HCT116 (cell line): ENCODE data around the gene KCNJ4. TPM values are rescaled to one million over a fixed set of nuclear protein-coding genes. Genes with fewer than 3 reads are reported as not detected.

Experiments
- ATAC-seq: fragments of 200-7000 bp; cut with Tn5 transposase; 2 replicates; pipeline ENCODE4 v1.9.1; 2020; ENCODE audit warnings: mild to moderate bottlenecking, moderate library complexity
- BruUV-seq: library from RNA; stranded (reverse); fragments of 400-500 nt; replicated peaks from 2 replicates; lab custom pipeline; 2021; lab: Mats Ljungman, UMichigan
- CTCF ChIA-PET: fragments of 300-600 bp; sonication (Branson Sonifier 250); formaldehyde crosslinking; loops from one replicate; lab custom pipeline; 2021; ENCODE audit warnings: antibody characterized with exemption; lab: Charles Lee
- POLR2A ChIA-PET: fragments of 300-600, 350-600 bp; sonication (Branson Sonifier 250); formaldehyde crosslinking; loops from one replicate; lab custom pipeline; 2021; ENCODE audit warnings: antibody characterized with exemption; lab: Charles Lee
- RAD21 ChIA-PET, 2 experiments: fragments of 300-600 bp; sonication (Branson Sonifier 250); formaldehyde crosslinking; loops; one replicate each; lab custom pipeline; 2023; ENCODE audit warnings: low total read pairs in 2 of 2; ENCODE audit not compliant: uncharacterized antibody in 2 of 2, unreplicated experiment in 2 of 2, low non-redundant PET in 1 of 2; lab: Charles Lee
- DNase-seq: peaks from one replicate; pipeline ENCODE4 v3.0.0-alpha.2; 2010; ENCODE audit warnings: low read depth, low spot score
- H2AFZ ChIP-seq: fragments of 200-600 bp; shearing (Covaris generic), sonication (generic); 2 replicates; pipeline ENCODE4 v1.6.1; 2017; ENCODE audit warnings: low read depth, mixed run types, mixed read lengths, antibody characterized with exemption, low read length; ENCODE audit not compliant: poor library complexity, severe bottlenecking
- H3K27ac ChIP-seq: 2 replicates; pipeline ENCODE4 v1.5.1; 2012; ENCODE audit warnings: low read depth, low read length
- H3K27me3 ChIP-seq: fragments of 200-600 bp; sonication (generic); 2 replicates; pipeline ENCODE4 v1.6.1; 2016; ENCODE audit warnings: mixed run types, low read length, mixed read lengths; ENCODE audit not compliant: insufficient read depth
- H3K36me3 ChIP-seq, 2 experiments: fragments of 200-500 bp in 1 of 2; fragments of 200-600 bp in 1 of 2; sonication (Bioruptor generic) in 1 of 2; sonication (generic) in 1 of 2; 2 replicates each; pipeline versions ENCODE4 v1.5.1 to v1.6.1; 2014 to 2016; ENCODE audit warnings: low read length in 2 of 2, inconsistent platforms in 1 of 2, mixed read lengths in 1 of 2, mixed run types in 1 of 2; ENCODE audit not compliant: insufficient read depth in 2 of 2, control insufficient read depth in 1 of 2
- H3K4me1 ChIP-seq, 2 experiments: fragments of 200-600 bp in 1 of 2; sonication (generic) in 1 of 2; 2 replicates each; pipeline versions ENCODE4 v1.5.1 to v1.6.1; 2012 to 2017; ENCODE audit warnings: low read length in 2 of 2, inconsistent platforms in 1 of 2, mild to moderate bottlenecking in 1 of 2, mixed read lengths in 1 of 2, mixed run types in 1 of 2, moderate library complexity in 1 of 2; ENCODE audit not compliant: insufficient read depth in 2 of 2, control insufficient read depth in 1 of 2
- H3K4me2 ChIP-seq: fragments of 200-600 bp; sonication (generic); 2 replicates; pipeline ENCODE4 v1.6.1; 2017; ENCODE audit warnings: mixed run types, low read length, mixed read lengths
- H3K4me3 ChIP-seq, 2 experiments: fragments of 200-600 bp in 1 of 2; sonication (generic) in 1 of 2; replicated peaks in 1 of 2; 2 replicates each; pipeline ENCODE4 v1.5.1; 2011 to 2016; ENCODE audit warnings: low read length in 2 of 2, control low read depth in 1 of 2, low read depth in 1 of 2, mild to moderate bottlenecking in 1 of 2, mixed read lengths in 1 of 2, mixed run types in 1 of 2
- H3K79me2 ChIP-seq: fragments of 200-600 bp; sonication (generic); 2 replicates; pipeline ENCODE4 v1.6.1; 2017; ENCODE audit warnings: mild to moderate bottlenecking, mixed run types, low read length, moderate library complexity, mixed read lengths; ENCODE audit not compliant: insufficient read depth
- H3K9ac ChIP-seq: fragments of 200-600 bp; sonication (generic); 2 replicates; pipeline ENCODE4 v1.6.1; 2016; ENCODE audit warnings: low read length, mixed read lengths
- H3K9me2 ChIP-seq: fragments of 200-600 bp; sonication (generic), shearing (Covaris generic); 2 replicates; pipeline ENCODE4 v1.6.1; 2017; ENCODE audit warnings: mixed run types, mild to moderate bottlenecking, moderate library complexity; ENCODE audit not compliant: insufficient read depth
- H3K9me3 ChIP-seq, 2 experiments: fragments of 200-500 bp in 1 of 2; fragments of 200-600 bp in 1 of 2; sonication (Bioruptor generic) in 1 of 2; sonication (generic) in 1 of 2; 2 replicates each; pipeline ENCODE4 v1.6.1; 2014 to 2017; ENCODE audit warnings: low read length in 2 of 2, mixed read lengths in 2 of 2, inconsistent platforms in 1 of 2, low read depth in 1 of 2, mild to moderate bottlenecking in 1 of 2, mixed run types in 1 of 2, moderate library complexity in 1 of 2; ENCODE audit not compliant: control insufficient read depth in 1 of 2, insufficient read depth in 1 of 2
- H4K20me1 ChIP-seq: fragments of 200-600 bp; sonication (generic), shearing (Covaris generic); 2 replicates; pipeline ENCODE4 v1.6.1; 2017; ENCODE audit warnings: mixed run types, mild to moderate bottlenecking, moderate library complexity; ENCODE audit not compliant: insufficient read depth
- ELF1 ChIP-seq: IDR thresholded peaks from 2 replicates; pipeline ENCODE4 v1.6.1; 2012; ENCODE audit warnings: low read depth, borderline replicate concordance
- JUND ChIP-seq: IDR thresholded peaks from 2 replicates; pipeline ENCODE4 v1.6.1; 2012
- POLR2AphosphoS5 ChIP-seq: IDR thresholded peaks from 2 replicates; pipeline ENCODE4 v1.6.1; 2011; ENCODE audit warnings: mild to moderate bottlenecking, low read depth, low read length, moderate library complexity
- intact Hi-C: fragments of 100-400 bp; cut with micrococcal nuclease; formaldehyde crosslinking; loops from 2 replicates; pipeline ENCODE4 v1.10.0; 2022
- total RNA-seq: library from RNA; stranded (reverse); gene quantifications from one replicate; pipeline ENCODE4 v1.2.1, GENCODE V29; 2021; ENCODE audit not compliant: unreplicated experiment
- TF ChIP-seq, protein P1 (sequence below): IDR thresholded peaks from 2 replicates; pipeline ENCODE4 v1.6.1; 2012; ENCODE audit warnings: low read depth

Gene KCNJ4
- total RNA-seq, 1 experiment from 2014 or later, result not detected

DNA sequence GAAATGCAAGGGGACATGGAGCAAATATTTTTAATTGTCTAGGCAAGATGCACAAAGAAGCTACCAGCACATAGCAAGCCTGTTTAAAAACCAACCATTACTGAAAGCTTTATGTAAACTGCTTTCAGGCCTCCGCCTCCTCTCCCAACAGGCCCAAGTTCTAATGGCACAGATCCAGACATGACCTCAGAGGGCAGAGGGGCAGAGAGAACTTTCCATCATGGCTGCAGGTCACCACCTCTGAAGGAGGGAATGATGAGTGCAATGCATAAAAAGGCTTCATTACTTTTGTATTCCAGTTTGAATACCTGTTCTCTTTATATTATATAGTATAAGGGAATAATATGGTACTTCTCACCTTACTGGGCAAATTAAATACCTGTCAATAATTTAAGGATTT lies 35.9 kb upstream of the KCNJ4 start:
- H3K27ac ChIP-seq, result peak overlapping the region; percentile 38; the same call in 1 of the 2 replicates
- H3K4me3 ChIP-seq, result no peak overlapping the region
- BruUV-seq, result no TSS peak
- intact Hi-C loops, result no loop called here
- no peak overlapping the region for H3K9ac ChIP-seq
- no peak for DNase-seq
- no peaks in the 10 kb centered on the region for H3K9me2 ChIP-seq
- ChIA-PET CTCF (no interaction called here), POLR2A (interaction anchor here (1.4 kb wide), 1 partner anchor 11 kb away, joined by 9 read pairs; no protein-coding TSS in a partner anchor), RAD21 (no interaction called here)
- H3K36me3 ChIP-seq, result peaks cover 87 to 88% of the 10 kb centered on the region in 2 experiments
- H3K27me3 ChIP-seq, result no peaks in the 10 kb centered on the region
- no peak overlapping the region for H3K4me2 ChIP-seq
- peaks cover 76% of the 10 kb centered on the region for H3K79me2 ChIP-seq
- no peaks in the 10 kb centered on the region; a peak in 1 of 4 replicates for H3K4me1 ChIP-seq
- peaks cover 26% of the 10 kb centered on the region; the same call in 1 of the 2 replicates for H4K20me1 ChIP-seq
- no peaks in the 10 kb centered on the region for H3K9me3 ChIP-seq
- TF ChIP-seq, protein P1, sequence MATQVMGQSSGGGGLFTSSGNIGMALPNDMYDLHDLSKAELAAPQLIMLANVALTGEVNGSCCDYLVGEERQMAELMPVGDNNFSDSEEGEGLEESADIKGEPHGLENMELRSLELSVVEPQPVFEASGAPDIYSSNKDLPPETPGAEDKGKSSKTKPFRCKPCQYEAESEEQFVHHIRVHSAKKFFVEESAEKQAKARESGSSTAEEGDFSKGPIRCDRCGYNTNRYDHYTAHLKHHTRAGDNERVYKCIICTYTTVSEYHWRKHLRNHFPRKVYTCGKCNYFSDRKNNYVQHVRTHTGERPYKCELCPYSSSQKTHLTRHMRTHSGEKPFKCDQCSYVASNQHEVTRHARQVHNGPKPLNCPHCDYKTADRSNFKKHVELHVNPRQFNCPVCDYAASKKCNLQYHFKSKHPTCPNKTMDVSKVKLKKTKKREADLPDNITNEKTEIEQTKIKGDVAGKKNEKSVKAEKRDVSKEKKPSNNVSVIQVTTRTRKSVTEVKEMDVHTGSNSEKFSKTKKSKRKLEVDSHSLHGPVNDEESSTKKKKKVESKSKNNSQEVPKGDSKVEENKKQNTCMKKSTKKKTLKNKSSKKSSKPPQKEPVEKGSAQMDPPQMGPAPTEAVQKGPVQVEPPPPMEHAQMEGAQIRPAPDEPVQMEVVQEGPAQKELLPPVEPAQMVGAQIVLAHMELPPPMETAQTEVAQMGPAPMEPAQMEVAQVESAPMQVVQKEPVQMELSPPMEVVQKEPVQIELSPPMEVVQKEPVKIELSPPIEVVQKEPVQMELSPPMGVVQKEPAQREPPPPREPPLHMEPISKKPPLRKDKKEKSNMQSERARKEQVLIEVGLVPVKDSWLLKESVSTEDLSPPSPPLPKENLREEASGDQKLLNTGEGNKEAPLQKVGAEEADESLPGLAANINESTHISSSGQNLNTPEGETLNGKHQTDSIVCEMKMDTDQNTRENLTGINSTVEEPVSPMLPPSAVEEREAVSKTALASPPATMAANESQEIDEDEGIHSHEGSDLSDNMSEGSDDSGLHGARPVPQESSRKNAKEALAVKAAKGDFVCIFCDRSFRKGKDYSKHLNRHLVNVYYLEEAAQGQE, result no peak
- TF ChIP-seq JUND, result no peak
- TF ChIP-seq ELF1, result no peak
- H2AFZ ChIP-seq, result no peak overlapping the region
- no peak; the same call in 1 of the 2 replicates for ATAC-seq

- RAD21 ChIA-PET, result no interaction called here
- Histone ChIP-seq H3K4me3 (no peak overlapping the region), H2AFZ (no peak overlapping the region), H4K20me1 (peaks cover 26% of the 10 kb centered on the region; the same call in 1 of the 2 replicates), H3K4me2 (no peak overlapping the region), H3K4me1 (no peaks in the 10 kb centered on the region; a peak in 1 of 4 replicates), H3K27me3 (no peaks in the 10 kb centered on the region), H3K9me3 (no peaks in the 10 kb centered on the region), H3K9ac (no peak overlapping the region), H3K27ac (peak overlapping the region; percentile 38; the same call in 1 of the 2 replicates), H3K79me2 (peaks cover 73% of the 10 kb centered on the region), H3K36me3 (peaks cover 87% of the 10 kb centered on the region in 2 experiments), H3K9me2 (no peaks in the 10 kb centered on the region)
- TF ChIP-seq JUND (no peak), POLR2AphosphoS5 (peak; percentile 6; the same call in 1 of the 2 replicates)
- CTCF ChIA-PET, result no interaction called here
- intact Hi-C loops, result no loop called here
- DNase-seq, result no peak
- BruUV-seq, result no TSS peak
- POLR2A ChIA-PET, result no interaction called here
- ATAC-seq, result no peak
These were observed 35.5 kb upstream of the KCNJ4 start for GRCh38 chr22:38490475-38490874.
